ENCODE measurements around the gene TMEM238L.

Gene TMEM238L

DNA sequence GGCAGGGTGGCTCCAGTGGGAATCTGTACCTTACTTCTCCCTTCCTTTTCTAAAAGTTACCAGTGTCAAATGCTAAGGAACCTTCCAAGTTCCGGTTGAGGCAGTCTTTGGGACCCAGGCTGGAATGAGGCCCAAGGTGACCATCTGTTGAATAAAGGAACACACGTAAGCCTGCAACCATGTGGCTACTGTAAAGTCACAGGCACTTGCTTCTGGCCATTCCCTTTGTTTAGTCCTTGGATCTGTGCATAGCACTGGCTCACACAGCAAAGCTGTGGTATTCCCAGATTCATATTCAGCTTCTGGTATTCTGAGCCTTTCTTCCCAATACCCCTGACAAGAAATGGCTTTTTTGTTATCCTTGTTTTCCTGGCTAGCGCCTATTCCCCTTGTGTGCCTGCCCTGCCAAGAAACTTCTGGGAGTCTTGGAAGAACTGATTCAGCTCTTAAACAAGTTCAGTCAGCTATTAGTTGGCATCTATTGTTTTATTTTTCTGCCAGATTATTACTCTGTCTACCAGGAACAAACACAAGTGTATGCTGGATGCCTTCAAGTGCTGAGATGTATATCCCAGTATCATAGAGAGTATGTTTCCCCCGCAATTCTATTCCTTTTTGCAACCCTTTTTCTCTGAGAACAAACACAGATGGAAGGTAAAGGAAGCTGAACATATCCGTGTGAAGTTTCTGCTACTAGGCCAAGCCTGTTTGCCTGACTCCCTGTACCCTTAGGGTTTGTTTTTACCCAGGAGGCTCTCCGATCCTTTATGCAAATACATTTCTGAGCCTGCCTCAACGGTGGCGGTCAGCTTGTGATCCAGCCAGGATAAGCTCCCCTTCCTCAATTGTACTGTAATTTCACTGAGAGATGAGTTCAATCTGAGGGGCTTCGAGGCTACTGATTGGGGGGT is 13.2 kb downstream of the TMEM238L start:
- H3K4me3 ChIP-seq (ENCODE audit: control insufficient read depth, low read depth, low read length): no peak overlapping the region
- DNase-seq (ENCODE audit: low read depth): no peak

DNA sequence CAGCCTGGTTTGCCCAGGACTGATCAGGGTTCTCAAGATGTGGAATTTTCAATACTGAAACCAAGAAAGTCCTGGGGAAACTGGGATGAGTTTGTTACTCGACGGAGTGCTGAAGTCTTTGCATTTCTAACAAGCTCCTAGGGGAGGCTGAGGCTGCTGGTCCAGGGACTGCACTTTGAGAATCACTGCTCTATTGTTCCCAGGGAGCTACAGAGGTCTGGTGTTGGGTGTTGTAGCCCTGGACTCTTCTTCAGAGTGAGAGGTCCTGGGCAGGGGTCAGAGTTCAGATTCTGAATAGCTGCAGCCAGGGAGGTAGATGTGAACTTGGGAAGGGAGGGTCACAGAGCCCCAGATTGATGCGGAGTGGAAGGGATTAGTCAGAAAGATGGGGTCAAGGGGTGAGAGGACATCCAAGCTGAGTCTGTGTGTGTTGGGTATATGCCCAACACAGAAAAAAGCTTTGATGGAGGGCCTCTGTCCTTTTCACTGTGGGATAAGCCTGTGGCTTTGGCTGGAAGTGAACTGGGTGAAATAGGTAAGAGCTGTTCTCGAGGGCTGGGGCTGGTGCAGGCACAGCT is 14.1 kb downstream of the TMEM238L start:
- no peak for DNase-seq (ENCODE audit: low read depth)
- H3K4me3 ChIP-seq (ENCODE audit: control insufficient read depth, low read depth, low read length): no peak overlapping the region
- TF ChIP-seq, protein P1, sequence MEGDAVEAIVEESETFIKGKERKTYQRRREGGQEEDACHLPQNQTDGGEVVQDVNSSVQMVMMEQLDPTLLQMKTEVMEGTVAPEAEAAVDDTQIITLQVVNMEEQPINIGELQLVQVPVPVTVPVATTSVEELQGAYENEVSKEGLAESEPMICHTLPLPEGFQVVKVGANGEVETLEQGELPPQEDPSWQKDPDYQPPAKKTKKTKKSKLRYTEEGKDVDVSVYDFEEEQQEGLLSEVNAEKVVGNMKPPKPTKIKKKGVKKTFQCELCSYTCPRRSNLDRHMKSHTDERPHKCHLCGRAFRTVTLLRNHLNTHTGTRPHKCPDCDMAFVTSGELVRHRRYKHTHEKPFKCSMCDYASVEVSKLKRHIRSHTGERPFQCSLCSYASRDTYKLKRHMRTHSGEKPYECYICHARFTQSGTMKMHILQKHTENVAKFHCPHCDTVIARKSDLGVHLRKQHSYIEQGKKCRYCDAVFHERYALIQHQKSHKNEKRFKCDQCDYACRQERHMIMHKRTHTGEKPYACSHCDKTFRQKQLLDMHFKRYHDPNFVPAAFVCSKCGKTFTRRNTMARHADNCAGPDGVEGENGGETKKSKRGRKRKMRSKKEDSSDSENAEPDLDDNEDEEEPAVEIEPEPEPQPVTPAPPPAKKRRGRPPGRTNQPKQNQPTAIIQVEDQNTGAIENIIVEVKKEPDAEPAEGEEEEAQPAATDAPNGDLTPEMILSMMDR (IDR thresholded peaks at IDR 0.05; ENCODE audit: control insufficient read depth, insufficient read depth, low read depth, low read length, missing control alignments): no peak

More for the DNA sequence above, 13.2 kb downstream of the TMEM238L start:
- TF ChIP-seq, protein P1 (IDR thresholded peaks at IDR 0.05; ENCODE audit: control insufficient read depth, insufficient read depth, low read depth, low read length, missing control alignments): no peak

DNA sequence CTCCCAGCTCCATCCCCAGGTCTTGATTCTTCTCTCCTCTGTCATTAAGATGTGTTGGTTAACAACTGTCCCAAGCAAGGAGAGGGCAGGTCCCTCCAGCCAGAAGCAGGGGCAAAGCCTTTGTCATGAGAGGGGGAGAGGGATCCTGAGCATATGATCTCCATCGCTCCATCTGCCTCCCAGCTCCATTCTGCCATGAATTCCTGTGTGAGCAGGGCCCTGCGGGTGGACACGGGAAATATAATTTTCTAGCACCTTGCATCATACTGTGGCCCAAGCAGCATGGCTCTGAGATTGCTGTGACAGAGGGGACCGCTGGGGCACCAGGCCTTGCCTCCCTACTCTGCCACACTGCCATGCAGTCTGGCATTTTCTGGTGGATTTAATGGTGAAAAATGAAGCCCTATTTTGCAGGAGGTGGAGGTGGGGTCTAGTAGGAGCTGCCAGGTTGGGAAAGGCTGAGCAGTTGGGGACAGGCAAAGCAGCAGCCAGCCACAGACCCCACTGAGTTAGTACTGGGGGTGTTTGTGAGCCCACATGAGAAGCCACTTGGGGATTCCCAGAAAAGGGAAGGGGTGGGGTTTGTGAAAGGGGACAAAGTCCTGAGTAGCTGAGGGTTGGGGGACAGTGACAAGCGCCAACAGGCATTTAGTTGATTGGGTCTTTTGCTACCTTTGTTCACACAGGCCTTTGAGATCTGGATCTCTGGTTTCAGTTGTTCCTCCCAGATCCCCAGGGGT is 16.4 kb downstream of the TMEM238L start:
- no peak for DNase-seq (ENCODE audit: low read depth)
- no peak overlapping the region for H3K4me3 ChIP-seq (ENCODE audit: control insufficient read depth, low read depth, low read length)
- TF ChIP-seq, protein P1 (IDR thresholded peaks at IDR 0.05; ENCODE audit: control insufficient read depth, insufficient read depth, low read depth, low read length, missing control alignments): no peak

DNA sequence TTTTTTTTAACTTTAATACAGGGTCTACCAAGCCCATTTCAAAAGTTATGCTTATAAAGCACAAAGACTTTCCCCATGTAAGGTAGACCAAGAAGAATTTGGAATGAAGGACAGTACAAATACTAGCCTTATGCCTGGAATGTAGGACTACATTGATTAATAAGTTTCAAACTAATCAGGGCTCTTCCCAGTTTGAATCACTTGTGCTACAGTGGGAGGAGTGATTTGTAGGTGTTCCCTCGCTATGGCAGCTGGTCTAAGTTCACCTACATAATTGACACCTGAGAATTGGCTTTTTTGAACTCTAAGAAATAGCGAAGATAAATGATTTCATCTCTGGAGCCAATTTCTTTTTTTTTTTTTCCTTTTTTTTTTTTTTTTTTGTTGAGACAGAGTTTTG is 18.6 kb downstream of the TMEM238L start:
- H3K4me3 ChIP-seq (ENCODE audit: control insufficient read depth, low read depth, low read length): no peak overlapping the region
- TF ChIP-seq, protein P1 (IDR thresholded peaks at IDR 0.05; ENCODE audit: control insufficient read depth, insufficient read depth, low read depth, low read length, missing control alignments): no peak
- DNase-seq (ENCODE audit: low read depth): no peak

DNA sequence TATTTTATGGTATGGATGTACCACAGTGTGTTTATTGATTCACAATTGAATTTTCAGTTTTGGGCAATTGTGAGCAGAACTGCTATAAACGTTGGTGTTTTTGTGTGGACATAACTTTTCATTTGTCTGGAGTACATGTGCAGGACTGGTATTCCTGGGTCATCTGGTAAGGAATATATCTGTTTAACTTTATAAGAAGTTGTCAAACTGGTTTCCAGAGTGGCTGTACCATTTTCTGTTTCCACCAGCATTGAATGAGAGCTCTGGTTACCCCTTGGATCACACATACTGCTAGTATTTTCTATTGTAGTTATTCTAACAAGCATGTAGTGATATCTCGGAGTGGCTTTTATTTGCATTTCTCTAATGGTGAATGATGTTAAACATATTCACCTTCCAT is 24.3 kb downstream of the TMEM238L start:
- TF ChIP-seq, protein P1 (IDR thresholded peaks at IDR 0.05; ENCODE audit: control insufficient read depth, insufficient read depth, low read depth, low read length, missing control alignments): no peak
- DNase-seq (ENCODE audit: low read depth): no peak
- H3K4me3 ChIP-seq (ENCODE audit: control insufficient read depth, low read depth, low read length): no peak overlapping the region

DNA sequence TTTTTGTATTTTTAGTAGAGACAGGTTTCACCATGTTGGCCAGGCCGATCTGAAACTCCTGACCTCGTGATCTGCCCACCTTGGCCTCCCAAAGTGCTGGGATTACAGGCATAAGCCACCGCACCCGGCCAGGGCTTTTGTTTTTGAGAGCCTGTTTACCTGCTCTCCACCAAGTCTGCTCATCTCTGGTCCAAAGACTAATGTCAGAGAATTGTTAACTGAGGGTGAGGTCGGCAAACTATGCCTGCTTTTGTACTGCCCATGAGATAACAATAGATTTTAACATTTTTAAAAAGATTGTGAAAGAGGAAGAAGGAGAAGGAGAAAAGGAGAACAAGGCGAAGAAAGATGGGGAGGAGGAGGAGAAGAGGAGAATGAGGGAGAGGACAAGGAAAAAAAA is 26.0 kb downstream of the TMEM238L start:
- DNase-seq (ENCODE audit: low read depth): no peak
- TF ChIP-seq, protein P1 (IDR thresholded peaks at IDR 0.05; ENCODE audit: control insufficient read depth, insufficient read depth, low read depth, low read length, missing control alignments): no peak
- H3K4me3 ChIP-seq (ENCODE audit: control insufficient read depth, low read depth, low read length): no peak overlapping the region
